Astrocyte (in vitro differentiated cells and primary cell): Measurements from ENCODE around the gene SCFD1. TPM values are rescaled to one million over a fixed set of nuclear protein-coding genes. Genes with fewer than 3 reads are reported as not detected.
"Not testable (repeated sequence)": the region's sequence is repeated elsewhere in the genome, so short reads cannot be mapped to it uniquely, and the experiment has no call there.

Source experiments
- DNase-seq: peaks from one replicate; pipeline ENCODE4 v3.0.0-alpha.2; 2010; ENCODE audit warnings: low read depth
- FAIRE-seq: peaks from 2 replicates; lab custom pipeline; 2011; peaks lifted over from hg19 to GRCh38; lab: Jason Lieb, UNC
- H2AFZ ChIP-seq: 2 replicates; pipeline ENCODE4 v1.6.0; 2012; ENCODE audit warnings: low read depth, low read length, inconsistent platforms
- H3K27ac ChIP-seq: 2 replicates; pipeline ENCODE4 v1.5.1; 2011; ENCODE audit warnings: low read depth, low read length, inconsistent platforms
- H3K27me3 ChIP-seq: 2 replicates; pipeline ENCODE4 v1.6.0; 2011; ENCODE audit warnings: low read length, inconsistent platforms; ENCODE audit not compliant: insufficient read depth
- H3K36me3 ChIP-seq: 2 replicates; pipeline ENCODE4 v1.5.1; 2011; ENCODE audit warnings: low read length, inconsistent platforms; ENCODE audit not compliant: insufficient read depth
- H3K4me1 ChIP-seq: 2 replicates; pipeline ENCODE4 v1.5.1; 2011; ENCODE audit warnings: low read length, inconsistent platforms; ENCODE audit not compliant: insufficient read depth
- H3K4me2 ChIP-seq: 2 replicates; pipeline ENCODE4 v1.6.0; 2012; ENCODE audit warnings: low read length, inconsistent platforms
- H3K4me3 ChIP-seq: 2 replicates; pipeline ENCODE4 v1.5.1; 2011; ENCODE audit warnings: low read depth, mild to moderate bottlenecking, low read length, inconsistent platforms; ENCODE audit not compliant: insufficient read depth
- H3K79me2 ChIP-seq: 2 replicates; pipeline ENCODE4 v1.6.0; 2012; ENCODE audit warnings: mild to moderate bottlenecking, low read length, inconsistent platforms; ENCODE audit not compliant: insufficient read depth
- H3K9ac ChIP-seq: 2 replicates; pipeline ENCODE4 v1.6.0; 2012; ENCODE audit warnings: mild to moderate bottlenecking, low read length, inconsistent platforms
- H3K9me3 ChIP-seq: 2 replicates; pipeline ENCODE4 v1.5.1; 2012; ENCODE audit warnings: low read depth, mild to moderate bottlenecking, low read length, inconsistent platforms; ENCODE audit not compliant: insufficient read depth
- H4K20me1 ChIP-seq: 2 replicates; pipeline ENCODE4 v1.6.0; 2012; ENCODE audit warnings: low read length, inconsistent platforms; ENCODE audit not compliant: insufficient read depth
- H3K27ac Mint-ChIP-seq: one replicate; pipeline ENCODE4 v1.8.0; 2021; ENCODE audit warnings: mild to moderate bottlenecking, mixed read lengths; ENCODE audit not compliant: unreplicated experiment
- H3K27me3 Mint-ChIP-seq: one replicate; pipeline ENCODE4 v1.8.0; 2021; ENCODE audit warnings: low read depth, mixed read lengths; ENCODE audit not compliant: unreplicated experiment
- H3K36me3 Mint-ChIP-seq: one replicate; pipeline ENCODE4 v1.8.0; 2021; ENCODE audit warnings: low read depth, mixed read lengths; ENCODE audit not compliant: unreplicated experiment
- H3K4me1 Mint-ChIP-seq: one replicate; pipeline ENCODE4 v1.8.0; 2021; ENCODE audit warnings: low read depth, mixed read lengths; ENCODE audit not compliant: unreplicated experiment
- H3K4me3 Mint-ChIP-seq: one replicate; pipeline ENCODE4 v1.8.0; 2021; ENCODE audit warnings: mild to moderate bottlenecking, moderate library complexity, mixed read lengths; ENCODE audit not compliant: unreplicated experiment
- H3K9me3 Mint-ChIP-seq: one replicate; pipeline ENCODE4 v1.8.0; 2021; ENCODE audit warnings: mild to moderate bottlenecking, mixed read lengths; ENCODE audit not compliant: unreplicated experiment
- EZH2 ChIP-seq: IDR thresholded peaks from 2 replicates; pipeline ENCODE4 v1.6.1; 2012; ENCODE audit warnings: mild to moderate bottlenecking, low read length, inconsistent platforms; ENCODE audit not compliant: insufficient read depth
- total RNA-seq: library from RNA; stranded (reverse); gene quantifications from 2 replicates; pipeline ENCODE4 v1.2.1, GENCODE V29; 2021
- TF ChIP-seq, protein P1 (sequence below): IDR thresholded peaks from 2 replicates; pipeline ENCODE4 v1.5.1; 2011; ENCODE audit warnings: low read depth, mild to moderate bottlenecking, inconsistent platforms, low read length, moderate library complexity; ENCODE audit not compliant: insufficient read depth

The SCFD1 gene
- total RNA-seq, 1 donor from 2014 or later, result 82.2 TPM

- DNase-seq (no peak), FAIRE-seq (no peak)
- H3K27ac ChIP-seq, result no peak overlapping the region
- TF ChIP-seq EZH2, result no peak
- TF ChIP-seq, protein P1, sequence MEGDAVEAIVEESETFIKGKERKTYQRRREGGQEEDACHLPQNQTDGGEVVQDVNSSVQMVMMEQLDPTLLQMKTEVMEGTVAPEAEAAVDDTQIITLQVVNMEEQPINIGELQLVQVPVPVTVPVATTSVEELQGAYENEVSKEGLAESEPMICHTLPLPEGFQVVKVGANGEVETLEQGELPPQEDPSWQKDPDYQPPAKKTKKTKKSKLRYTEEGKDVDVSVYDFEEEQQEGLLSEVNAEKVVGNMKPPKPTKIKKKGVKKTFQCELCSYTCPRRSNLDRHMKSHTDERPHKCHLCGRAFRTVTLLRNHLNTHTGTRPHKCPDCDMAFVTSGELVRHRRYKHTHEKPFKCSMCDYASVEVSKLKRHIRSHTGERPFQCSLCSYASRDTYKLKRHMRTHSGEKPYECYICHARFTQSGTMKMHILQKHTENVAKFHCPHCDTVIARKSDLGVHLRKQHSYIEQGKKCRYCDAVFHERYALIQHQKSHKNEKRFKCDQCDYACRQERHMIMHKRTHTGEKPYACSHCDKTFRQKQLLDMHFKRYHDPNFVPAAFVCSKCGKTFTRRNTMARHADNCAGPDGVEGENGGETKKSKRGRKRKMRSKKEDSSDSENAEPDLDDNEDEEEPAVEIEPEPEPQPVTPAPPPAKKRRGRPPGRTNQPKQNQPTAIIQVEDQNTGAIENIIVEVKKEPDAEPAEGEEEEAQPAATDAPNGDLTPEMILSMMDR, result no peak
- H3K4me2 ChIP-seq, result no peak overlapping the region
- no peaks in the 10 kb centered on the region for H3K79me2 ChIP-seq
- no peak overlapping the region for H3K9ac ChIP-seq
- Mint-ChIP-seq H3K9me3 (no peaks in the 10 kb centered on the region), H3K4me1 (no peaks in the 10 kb centered on the region), H3K36me3 (peaks cover 5% of the 10 kb centered on the region), H3K27ac (no peak overlapping the region), H3K4me3 (no peak overlapping the region), H3K27me3 (no peaks in the 10 kb centered on the region)
- H2AFZ ChIP-seq, result no peak overlapping the region
- no peaks in the 10 kb centered on the region for H3K9me3 ChIP-seq
- no peaks in the 10 kb centered on the region for H3K27me3 ChIP-seq
- H3K4me1 ChIP-seq, result no peaks in the 10 kb centered on the region
- no peaks in the 10 kb centered on the region for H4K20me1 ChIP-seq
- no peak overlapping the region for H3K4me3 ChIP-seq
- peaks cover 12% of the 10 kb centered on the region for H3K36me3 ChIP-seq
These were observed 51.0 kb downstream of the SCFD1 start for GRCh38 chr14:30673071-30673470.

DNA sequence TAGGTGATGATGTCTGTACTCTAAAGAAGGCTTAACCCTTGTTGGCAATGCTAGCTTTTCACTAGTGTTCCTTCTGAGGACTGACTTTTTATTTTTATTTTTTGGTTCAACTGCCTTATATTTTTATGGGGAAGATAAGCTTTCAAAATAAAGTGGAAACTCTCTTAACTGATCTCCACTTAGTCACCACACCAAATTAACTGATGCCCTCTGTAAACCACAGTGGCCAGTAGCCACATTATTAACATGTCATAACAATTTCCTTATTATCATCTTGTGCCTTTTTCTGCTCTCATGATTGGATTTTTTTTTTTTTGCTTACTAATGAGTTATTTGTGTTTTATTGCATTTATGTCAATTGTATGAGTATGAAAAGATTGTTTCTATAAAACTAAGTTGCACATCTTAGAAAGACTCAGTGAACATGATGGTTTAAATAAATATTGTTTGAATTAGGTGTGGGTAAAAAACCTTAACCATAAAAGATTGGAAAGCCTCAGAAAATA is 56.9 kb downstream of the SCFD1 start:
- H4K20me1 ChIP-seq, result peaks cover 3% of the 10 kb centered on the region
- no peak overlapping the region for H3K27ac ChIP-seq
- FAIRE-seq, result no peak
- no peaks in the 10 kb centered on the region for H3K27me3 ChIP-seq
- no peak overlapping the region for H3K4me3 ChIP-seq
- Mint-ChIP-seq H3K36me3 (peaks cover 6% of the 10 kb centered on the region), H3K9me3 (no peaks in the 10 kb centered on the region), H3K4me3 (no peak overlapping the region), H3K4me1 (no peaks in the 10 kb centered on the region), H3K27ac (no peak overlapping the region), H3K27me3 (no peaks in the 10 kb centered on the region)
- H3K4me1 ChIP-seq, result no peaks in the 10 kb centered on the region
- DNase-seq, result no peak
- H2AFZ ChIP-seq, result no peak overlapping the region
- H3K4me2 ChIP-seq, result no peak overlapping the region
- TF ChIP-seq, protein P1, result no peak
- no peak for TF ChIP-seq EZH2
- H3K9me3 ChIP-seq, result no peaks in the 10 kb centered on the region
- H3K9ac ChIP-seq, result no peak overlapping the region
- H3K79me2 ChIP-seq, result peaks cover 3% of the 10 kb centered on the region
- H3K36me3 ChIP-seq, result peaks cover 12% of the 10 kb centered on the region

DNA sequence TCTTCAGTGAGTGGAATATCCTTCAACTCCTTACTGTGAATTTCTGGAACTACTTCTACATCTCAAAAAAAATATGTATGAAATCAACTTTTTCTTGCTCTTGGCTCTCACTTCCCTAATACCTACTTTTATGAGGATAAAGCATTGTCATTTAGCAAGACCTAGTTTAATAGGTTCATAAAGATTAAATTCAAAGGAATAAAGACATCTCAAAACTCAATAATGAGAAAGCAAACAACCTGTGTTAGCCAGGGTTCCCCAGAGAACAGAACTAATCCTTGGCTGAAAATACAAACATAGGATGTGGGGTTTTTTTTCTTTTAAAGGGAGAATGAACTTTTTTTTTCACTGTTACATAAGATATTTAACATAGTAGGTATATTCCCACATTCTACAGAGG is 57.9 kb downstream of the SCFD1 start:
- peaks cover 13% of the 10 kb centered on the region for H3K36me3 ChIP-seq
- peaks cover 3% of the 10 kb centered on the region for H4K20me1 ChIP-seq
- no peak for DNase-seq
- H3K27me3 ChIP-seq, result no peaks in the 10 kb centered on the region
- peaks cover 3% of the 10 kb centered on the region for H3K79me2 ChIP-seq
- no peak for TF ChIP-seq EZH2
- TF ChIP-seq, protein P1, result no peak
- H3K36me3 Mint-ChIP-seq, result peaks cover 9% of the 10 kb centered on the region
- no peaks in the 10 kb centered on the region for H3K27me3 Mint-ChIP-seq
- H3K27ac Mint-ChIP-seq, result no peak overlapping the region
- H3K4me3 ChIP-seq, result no peak overlapping the region
- no peak overlapping the region for H2AFZ ChIP-seq
- H3K4me3 Mint-ChIP-seq, result no peak overlapping the region
- FAIRE-seq, result no peak
- no peaks in the 10 kb centered on the region for H3K4me1 Mint-ChIP-seq
- H3K4me2 ChIP-seq, result no peak overlapping the region
- H3K9ac ChIP-seq, result no peak overlapping the region
- H3K9me3 Mint-ChIP-seq, result no peaks in the 10 kb centered on the region
- no peak overlapping the region for H3K27ac ChIP-seq
- no peaks in the 10 kb centered on the region for H3K9me3 ChIP-seq
- no peaks in the 10 kb centered on the region for H3K4me1 ChIP-seq

GRCh38 chr14:30680776-30681175 is 58.7 kb downstream of the SCFD1 start:
- not testable (repeated sequence) for DNase-seq, H3K27ac ChIP-seq, H3K4me1 Mint-ChIP-seq, H3K4me3 Mint-ChIP-seq, H3K9me3 ChIP-seq, H3K9me3 Mint-ChIP-seq, H4K20me1 ChIP-seq, H3K27me3 ChIP-seq, H3K9ac ChIP-seq, H3K36me3 Mint-ChIP-seq, FAIRE-seq, H3K79me2 ChIP-seq, H3K27ac Mint-ChIP-seq, H3K27me3 Mint-ChIP-seq, H2AFZ ChIP-seq, H3K4me2 ChIP-seq, H3K4me3 ChIP-seq, H3K4me1 ChIP-seq
- peaks cover 13% of the 10 kb centered on the region for H3K36me3 ChIP-seq
